SIG-M5 treated with dmso at 0.1 percent for 504 hours (cell line): Measurements from ENCODE around the gene OR4C5.
"Not testable (repeated sequence)": the region's sequence is repeated elsewhere in the genome, so short reads cannot be mapped to it uniquely, and the experiment has no call there.

Experiments
- DNase-seq: peaks from one replicate; lab custom pipeline; 2025; ENCODE audit not compliant: unreplicated experiment; lab: John Stamatoyannopoulos, UW

The OR4C5 gene

DNA sequence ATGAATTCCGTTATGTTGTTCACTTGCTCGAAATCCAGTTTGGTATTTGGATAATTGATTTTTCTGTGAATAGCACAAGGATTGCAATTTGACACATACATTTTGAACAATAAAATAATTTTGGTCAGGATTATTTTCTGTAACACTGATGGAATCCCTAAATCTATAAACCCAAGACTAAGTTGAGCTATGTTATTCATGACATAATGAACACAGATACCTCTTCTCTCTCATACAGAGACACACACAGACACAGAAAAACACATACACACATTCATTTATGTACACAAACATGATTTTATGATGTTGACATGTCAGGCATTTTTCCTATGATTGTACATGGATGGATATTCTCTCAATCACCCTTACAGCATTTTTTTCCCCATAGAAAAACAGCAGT, at the start of gene OR4C5:
OR4C5 (minus strand) TSS at position 101 of the 400 bp plus-strand sequence; CDS start at position 101, 0 bp downstream.
- no peak for DNase-seq

DNA sequence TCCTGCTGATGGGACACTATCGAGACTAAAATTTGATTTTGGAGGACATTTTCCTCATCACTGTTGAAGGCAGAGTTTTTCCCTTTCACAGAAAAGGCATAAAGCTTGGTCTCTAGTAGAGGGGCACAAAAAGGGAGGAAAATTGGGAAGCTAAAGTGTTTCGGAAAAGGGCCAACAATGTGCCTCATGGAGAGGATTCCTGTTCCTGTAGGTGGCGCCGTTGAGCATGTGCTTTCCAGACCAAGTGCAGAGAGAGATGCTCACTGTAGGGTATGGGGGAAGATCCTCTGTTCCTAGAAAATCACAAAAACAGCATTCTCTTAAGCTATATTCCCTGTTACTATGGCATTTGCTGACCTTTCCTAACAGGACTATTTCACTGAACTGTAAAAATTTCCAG, 18.4 kb upstream of the OR4C5 start:
- DNase-seq = no peak

DNA sequence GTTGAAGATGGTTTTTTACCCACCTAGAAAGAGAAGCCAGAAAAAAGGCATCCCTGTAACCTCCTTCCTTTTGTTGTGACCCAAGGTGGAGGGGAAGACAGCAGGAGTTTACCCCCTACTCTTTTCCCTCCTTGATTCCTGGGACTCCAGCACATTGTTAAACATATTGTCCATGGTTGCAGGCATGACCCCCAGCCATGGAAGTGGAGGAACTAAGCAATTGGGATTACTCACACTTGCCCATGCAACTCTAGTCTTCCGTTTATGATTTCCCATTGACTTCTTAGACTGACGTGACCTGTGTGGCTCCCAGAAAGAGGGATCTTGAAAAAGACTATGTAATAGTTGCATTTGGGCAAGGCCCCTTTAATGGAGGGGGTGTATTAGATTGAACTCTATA, 17.9 kb upstream of the OR4C5 start:
- not testable (repeated sequence) for DNase-seq

DNA sequence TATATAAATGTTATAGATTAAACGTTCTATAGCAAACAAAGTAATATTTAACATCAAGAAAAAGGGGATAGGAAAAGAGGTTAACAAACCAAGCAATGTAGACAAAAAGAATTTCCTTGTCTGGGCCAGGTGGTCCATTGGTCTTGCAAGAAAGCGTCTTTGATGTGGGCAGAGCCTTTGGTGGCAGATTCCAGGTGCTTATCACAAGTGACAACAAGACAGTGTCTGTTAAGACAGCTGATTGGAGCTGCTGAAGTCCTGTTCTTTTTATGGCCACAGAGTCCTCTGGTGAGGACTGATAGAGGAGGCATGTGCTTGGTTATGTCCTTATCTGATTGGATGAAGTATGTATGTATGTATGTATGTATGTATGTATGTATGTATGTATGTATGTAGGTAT, 5.0 kb downstream of the OR4C5 start:
- not testable (repeated sequence) for DNase-seq

DNA sequence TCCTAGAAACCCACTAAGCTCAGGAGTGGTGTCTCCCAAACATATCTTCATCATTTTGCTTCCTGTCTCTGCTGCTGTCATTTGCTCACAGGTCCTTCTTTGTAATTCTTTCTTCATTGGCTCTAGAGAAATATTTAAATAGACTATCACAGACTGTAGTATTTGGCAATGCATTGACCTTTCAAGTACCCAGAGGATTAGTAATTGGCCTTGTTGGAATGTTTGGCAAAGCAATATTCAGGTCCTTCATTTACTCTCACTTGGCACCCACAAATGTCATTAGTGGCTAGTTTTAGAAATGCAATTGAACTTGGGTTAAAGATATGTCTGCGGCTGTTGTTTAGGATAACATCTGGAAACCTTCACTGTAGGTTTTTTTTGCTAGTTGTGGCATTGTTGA, 11.6 kb downstream of the OR4C5 start:
- DNase-seq = no peak

DNA sequence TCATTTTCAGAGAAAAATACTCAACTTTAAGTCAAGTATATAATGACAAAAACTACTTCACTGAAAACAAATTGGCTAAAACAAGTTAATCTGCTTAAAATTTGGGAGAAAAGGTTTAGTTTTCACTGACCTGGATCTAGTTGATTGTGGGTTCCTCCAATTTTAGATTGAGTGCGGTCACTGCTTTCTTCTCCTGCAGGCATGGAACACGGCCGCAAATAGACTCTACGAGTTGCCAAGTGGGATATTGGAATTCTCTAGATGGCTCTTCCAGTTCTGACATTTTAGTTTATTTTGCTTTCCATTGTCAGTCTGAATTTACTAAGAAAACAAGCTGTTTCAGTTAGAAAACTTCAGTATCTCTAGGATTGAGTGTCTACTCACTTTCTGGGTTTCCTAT, 12.3 kb downstream of the OR4C5 start:
- no peak for DNase-seq

DNA sequence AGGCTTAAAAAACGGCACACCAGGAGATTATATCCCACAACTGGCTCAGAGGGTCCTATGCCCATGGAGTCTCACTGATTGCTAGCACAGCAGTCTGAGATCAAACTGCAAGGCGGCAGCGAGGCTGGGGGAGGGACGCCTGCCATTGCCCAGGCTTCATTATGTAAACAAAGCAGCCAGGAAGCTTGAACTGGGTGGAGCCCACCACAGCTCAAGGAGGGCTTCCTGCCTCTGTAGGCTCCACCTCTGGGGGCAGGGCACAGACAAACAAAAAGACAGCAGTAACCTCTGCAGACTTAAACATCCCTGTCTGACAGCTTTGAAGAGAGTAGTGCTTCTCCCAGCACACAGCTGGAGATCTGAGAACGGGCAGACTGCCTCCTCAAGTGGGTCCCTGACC, 20.0 kb downstream of the OR4C5 start:
- not testable (repeated sequence) for DNase-seq

DNA sequence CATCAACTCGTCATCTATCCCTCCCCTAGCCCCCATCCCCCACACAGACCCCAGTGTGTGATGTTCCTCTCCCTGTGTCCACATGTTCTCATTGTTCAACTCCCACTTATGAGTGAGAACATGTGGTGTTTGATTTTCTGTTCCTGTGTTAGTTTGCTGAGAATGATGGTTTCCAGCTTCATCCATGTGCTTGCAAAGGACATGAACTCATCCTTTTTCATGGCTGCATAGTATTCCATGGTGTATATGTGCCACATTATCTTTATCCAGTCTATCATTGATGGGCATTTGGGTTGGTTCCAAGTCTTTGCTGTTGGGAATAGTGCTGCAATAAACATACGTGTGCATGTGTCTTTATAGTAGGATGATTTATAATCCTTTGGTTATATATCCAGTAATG, 23.8 kb downstream of the OR4C5 start:
- DNase-seq = not testable (repeated sequence)

DNA sequence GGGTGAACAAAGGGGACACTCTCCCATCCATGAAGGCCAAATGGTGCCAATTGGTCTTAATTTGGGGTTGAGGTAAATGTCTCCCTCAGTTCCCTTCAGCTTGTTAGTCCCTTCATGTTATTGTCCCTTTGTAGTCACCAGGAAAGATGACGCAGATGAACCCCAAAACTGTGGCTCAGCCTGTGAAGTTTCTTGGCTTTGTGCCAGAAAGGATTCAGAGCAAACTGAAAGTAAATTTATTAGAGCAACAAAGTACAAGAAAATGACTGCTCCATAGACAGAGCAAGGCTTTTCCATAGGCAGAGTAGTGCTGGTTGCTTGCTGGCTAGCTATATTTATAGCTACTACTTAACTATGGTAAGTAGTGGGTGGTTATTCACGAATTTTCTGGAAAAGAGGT, 24.8 kb downstream of the OR4C5 start:
- DNase-seq = no peak

DNA sequence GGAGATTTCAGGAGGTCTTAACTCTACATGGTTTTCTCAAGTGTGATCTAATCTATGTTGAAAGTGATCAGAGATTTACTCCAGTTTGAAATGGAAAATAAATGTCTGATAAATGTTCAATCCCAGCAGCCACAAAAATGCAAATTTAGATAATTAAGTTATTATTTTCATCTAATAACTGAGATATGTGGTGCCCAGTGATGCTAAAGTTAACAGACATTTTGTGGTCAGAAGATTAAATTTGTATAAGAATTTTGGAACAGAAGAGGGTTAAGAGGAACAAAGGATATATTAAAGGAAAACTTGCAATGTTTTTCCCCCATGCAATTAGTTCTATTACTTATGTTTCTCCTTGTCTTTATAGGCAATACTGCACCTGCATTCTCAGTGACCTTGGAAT, 41.6 kb downstream of the OR4C5 start, which contains the start of gene OR4C3:
OR4C3 (plus strand) TSS at position 301 of the 400 bp plus-strand sequence. CDS start 102 bp downstream, outside the sequence.
- DNase-seq = not testable (repeated sequence)

DNA sequence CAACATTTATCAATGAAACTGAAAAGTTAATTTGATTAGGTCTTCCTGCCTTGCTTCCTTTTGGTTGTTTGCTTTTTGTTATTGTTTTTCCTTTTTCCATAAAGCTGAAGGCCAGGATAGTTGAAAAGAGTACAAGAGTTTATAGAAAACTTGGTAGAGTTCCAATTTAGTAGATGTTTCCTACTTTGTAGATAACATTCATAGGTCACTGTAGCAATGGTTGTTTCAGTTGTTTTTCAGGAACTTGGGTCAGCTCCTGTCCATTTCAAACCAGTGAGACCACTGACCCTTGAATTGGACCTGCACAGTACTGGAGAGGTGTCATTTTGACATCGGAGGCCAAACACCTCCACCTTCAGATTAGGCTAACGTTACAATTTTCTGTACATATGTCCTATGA, 46.5 kb downstream of the OR4C5 start:
- not testable (repeated sequence) for DNase-seq
